HG03439 (cell line): Measurements from ENCODE around the gene CXCR4.
"Not testable (repeated sequence)": the region's sequence is repeated elsewhere in the genome, so short reads cannot be mapped to it uniquely, and the experiment has no call there.

Experiments
- ATAC-seq: cut with Tn5 transposase; IDR thresholded peaks from one replicate; pipeline ENCODE4 v1.9.1; 2021; ENCODE audit warnings: mild to moderate bottlenecking, moderate library complexity; ENCODE audit not compliant: unreplicated experiment

Gene CXCR4

DNA sequence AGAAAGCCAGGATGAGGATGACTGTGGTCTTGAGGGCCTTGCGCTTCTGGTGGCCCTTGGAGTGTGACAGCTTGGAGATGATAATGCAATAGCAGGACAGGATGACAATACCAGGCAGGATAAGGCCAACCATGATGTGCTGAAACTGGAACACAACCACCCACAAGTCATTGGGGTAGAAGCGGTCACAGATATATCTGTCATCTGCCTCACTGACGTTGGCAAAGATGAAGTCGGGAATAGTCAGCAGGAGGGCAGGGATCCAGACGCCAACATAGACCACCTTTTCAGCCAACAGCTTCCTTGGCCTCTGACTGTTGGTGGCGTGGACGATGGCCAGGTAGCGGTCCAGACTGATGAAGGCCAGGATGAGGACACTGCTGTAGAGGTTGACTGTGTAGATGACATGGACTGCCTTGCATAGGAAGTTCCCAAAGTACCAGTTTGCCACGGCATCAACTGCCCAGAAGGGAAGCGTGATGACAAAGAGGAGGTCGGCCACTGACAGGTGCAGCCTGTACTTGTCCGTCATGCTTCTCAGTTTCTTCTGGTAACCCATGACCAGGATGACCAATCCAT, 2.7 kb downstream of the CXCR4 start:
- no peak for ATAC-seq

DNA sequence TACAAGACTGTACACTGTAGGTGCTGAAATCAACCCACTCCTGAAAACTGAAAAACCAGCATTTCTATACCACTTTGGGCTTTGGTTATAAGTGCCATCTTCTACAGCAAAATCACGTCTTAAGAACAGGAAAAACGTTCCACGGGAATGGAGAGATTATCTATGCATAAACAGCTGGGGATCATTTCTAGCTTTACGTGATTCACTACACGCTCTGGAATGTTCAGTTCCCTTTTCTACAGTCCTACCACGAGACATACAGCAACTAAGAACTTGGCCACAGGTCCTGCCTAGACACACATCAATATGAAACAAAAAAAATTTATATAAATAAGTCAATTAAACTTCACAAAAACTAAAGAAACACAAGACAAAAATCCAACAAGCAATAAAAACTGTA, 3.6 kb downstream of the CXCR4 start:
- no peak for ATAC-seq

DNA sequence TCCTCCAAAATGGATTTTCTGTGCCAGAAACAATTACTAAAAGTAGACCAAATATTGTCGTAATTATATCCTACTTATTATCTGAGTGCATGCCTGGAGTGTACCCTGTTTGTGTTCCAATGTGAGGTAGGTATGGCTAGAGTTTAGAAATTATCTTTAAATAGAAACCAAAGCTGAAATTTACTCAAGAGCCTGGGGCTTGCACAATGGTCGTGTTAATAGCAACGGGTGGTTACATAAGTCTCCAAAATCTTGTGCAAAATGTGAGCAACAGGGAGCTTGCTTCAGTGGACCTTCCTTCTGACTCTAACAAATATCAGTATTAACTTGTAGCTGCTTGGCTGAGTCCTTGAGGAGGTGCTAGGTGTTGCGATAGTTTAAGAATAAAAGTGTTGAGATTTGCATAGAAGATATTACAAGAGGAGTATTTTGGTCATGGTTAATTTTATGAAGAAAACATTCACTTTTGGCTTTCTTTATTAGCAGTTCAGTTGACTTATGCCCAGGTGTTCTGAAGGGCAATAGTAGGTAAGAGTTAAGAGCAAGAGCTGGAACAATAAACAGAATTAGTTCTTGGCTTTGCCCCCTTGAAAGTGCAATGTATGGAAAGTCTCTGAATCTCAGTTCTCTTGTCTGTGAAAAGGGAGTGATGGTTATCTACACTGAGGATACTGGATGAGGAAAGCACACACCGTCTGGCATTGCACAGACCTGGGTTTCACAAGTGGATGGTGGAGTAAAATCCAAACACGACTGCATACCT, 4.6 kb downstream of the CXCR4 start:
- no peak for ATAC-seq

DNA sequence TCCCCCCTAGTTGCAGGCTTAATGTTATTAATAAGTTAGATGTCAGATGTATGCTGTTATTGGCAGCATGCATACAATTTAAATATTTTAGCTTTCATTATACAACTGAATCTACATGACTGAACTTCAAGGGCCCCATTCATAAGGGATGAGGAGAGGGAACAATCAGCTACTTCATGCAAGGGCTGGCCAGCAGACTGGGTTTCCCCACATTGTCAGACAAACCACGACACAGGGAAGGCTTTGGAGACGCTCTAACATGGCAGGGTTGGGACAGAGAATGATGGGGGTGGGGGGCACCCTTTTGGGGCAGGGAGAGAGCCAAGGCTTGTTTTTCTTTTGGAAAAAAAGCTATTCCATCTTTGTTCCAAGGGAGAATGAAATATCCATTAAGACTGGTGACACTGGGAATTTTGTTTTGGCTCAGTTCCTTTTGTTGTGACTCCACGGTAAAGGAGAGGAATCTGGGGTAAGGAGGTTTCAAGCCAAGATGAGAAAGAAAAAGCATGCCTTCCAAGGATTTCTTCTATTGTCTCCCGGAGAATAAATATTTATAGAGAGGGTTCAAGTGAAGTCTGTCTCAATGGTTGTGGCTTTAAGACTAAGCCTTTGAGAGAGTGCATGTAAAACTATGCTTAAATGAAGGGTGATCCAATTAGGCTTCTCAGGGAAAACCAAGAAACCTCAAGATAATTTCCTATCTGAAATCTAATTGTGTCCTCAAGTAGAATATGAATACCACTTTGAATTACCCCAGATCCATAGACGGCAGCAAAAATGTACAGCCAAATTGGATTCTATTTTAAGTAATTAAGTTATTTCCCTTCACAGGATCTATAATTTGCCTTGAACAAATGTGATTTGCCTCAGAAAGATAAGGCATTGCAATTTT, 5.4 kb downstream of the CXCR4 start:
- no peak for ATAC-seq

DNA sequence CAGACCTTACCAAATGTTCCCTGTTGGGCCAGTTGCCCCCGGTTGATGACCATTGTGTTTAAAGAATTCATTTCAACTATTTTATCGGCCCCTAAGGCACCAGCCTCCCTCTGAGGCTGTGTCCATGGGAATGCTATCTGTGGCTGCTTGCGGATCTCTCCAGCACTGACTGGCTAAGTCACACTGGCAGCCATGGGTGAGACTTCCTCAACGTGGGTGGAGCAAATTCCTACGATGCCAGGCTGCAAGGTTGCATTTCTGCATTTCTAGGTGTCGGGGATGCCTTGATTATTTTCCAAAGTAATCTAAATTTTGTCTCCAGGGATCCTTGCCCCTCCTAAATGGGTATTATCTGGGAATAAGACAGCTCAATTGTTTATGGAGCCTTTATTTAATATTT, 6.2 kb downstream of the CXCR4 start:
- ATAC-seq = no peak

DNA sequence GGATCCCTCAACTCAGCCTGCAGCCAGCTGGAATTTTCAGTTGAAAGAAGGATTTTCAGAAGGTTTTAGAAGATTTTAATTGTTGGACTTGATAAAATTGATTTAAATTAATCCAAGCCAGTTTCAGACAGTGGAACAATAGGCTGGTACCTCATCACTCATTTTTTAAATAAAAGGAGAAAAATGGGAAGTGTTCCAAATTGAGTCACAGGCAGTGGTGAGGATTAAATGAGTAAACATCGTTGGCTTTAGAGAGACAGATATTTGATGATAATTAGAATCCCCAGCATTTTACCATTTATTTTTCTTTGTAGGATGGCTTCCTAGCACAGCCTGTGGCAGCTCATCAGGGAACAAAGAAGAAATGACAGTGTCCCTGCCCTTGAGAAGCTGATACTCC, 7.4 kb downstream of the CXCR4 start:
- ATAC-seq = no peak

DNA sequence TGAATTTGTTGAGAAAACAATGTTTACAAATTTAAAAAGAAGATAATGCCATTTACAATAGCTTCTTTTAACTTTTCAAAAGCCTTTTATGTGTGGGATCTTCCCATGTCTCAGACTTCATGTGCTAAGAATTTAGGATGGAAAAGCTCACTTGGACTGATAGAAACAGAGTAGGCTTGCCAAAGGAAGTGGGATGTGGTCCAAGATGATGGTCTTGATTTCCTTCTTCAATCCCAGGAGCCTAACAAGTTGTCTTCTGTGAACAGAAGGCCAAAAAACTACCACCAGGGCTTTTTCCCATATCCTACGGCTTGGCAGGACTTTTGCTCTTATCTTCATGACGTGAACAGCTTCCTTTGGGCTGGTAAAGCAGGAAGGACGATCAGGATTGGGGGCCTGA, 9.5 kb downstream of the CXCR4 start:
- ATAC-seq = no peak

DNA sequence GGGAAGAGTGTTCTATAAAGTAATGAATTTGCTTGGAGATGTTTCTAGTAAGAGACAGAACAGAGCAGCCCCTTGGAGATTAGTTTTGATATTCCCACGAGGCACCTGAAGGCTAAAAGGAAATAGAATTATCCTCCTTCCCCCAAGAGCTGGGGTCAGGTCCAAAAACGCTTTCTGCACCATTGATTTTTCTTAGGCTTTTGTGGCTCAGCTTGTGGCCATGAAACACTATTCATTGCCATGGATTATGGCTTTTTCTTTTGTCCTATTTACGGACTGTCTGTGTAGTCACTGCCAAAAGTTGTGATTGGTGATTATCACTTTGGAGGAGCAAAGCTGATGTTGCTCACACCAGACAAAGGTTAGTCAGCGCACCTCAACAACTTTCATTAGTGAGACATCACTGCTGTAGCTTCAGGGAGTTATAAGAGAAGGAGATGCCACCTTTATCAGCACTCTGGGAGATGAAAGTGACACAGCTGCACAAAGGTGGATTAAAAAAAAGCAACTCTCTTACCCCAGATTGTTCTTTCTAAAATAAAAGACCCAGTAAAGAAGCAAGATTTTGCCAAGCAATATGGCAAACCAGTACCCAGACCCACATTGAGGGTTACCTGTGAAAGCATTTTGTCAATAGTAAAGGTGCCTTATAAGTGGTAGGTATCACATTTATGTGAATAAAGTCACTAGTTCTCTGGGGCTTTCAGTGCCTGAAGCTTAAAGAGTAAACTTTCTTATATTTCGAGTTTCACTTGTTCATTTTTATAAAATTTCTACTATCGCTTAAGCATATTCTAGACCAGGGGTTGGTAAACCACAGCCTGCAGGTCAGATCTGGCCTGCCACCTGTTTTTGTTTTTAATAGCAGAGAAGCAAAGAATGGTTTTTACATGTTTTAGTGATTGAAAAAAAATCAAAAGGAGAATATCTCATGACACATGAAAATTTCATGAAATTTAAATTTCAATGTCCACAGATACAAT, 10.6 kb downstream of the CXCR4 start:
- peak; percentile 77 for ATAC-seq

DNA sequence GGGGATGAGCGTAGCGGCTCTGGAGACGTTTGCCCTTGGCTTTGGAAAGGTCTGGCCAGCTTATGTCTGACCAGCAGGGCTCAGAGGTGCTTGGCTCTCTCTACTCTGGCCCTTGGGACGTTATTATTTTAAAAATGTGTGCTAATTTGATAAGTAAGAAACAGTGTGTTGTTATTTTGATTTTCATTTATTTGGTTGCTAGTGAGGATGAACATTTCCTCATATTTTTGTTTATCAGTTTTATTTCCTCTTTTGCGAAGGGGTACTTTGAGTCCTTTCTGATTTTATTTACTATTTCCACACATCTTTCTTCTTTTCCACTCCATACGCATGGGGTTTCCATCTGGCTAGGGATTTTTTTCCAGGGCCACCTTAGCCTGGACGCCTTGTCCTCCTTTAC, 11.4 kb downstream of the CXCR4 start:
- no peak for ATAC-seq

DNA sequence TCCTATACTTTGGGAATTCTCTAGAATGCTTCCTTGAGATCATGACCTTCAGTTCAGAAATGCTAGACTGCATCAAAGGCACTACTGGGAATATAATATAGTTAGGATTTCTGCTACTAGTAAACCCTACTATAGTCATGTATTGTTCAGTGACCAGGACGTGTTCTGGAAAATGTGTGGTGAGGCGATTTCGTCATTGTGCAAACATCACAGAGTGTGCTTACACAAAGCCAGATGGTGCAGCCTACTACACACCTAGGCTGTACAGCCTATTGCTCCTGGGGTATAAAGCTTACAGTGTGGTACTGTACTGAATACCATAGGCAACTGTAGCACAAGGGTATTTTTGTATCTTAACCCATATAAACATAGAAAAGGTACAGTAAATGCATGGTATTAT, 13.0 kb downstream of the CXCR4 start:
- no peak for ATAC-seq

DNA sequence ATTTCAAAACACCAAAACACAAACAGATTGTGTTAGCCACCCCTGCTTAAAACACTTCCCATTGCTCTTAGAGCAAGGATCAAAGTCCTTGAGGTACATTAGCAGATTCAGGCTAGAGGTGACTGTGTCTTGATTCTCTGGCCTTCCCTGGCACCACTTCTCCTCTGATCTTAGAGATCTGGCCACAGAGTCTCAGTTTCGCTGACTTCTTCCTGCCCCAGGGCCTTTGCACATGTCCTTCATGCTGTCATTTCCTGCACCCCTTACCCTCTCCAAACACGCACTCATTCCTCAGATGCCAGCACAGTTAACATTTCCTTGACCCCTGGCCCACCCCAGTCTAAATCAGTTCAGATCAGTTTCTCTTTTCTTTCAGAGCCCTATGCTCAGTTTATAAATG, 16.9 kb downstream of the CXCR4 start:
- ATAC-seq = no peak

DNA sequence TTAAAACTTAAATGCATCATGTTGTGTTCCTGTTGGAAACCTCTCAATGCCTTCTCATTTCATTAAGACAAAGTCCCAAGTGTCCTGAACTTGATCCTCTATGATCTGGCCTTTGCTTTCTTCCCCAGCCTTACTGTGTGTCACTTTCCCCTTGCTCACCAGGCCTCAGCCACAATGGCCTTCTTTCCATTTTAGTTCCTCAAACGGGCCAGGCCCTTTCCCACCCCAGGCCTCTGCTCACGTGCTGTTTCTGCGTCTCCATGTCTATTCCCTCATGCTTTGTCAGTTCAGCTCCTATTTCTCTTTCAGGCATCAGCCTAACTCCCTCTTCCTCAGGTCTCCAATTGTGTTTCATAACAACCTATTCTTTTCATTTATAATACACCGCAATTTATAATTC, 19.5 kb downstream of the CXCR4 start:
- no peak for ATAC-seq

DNA sequence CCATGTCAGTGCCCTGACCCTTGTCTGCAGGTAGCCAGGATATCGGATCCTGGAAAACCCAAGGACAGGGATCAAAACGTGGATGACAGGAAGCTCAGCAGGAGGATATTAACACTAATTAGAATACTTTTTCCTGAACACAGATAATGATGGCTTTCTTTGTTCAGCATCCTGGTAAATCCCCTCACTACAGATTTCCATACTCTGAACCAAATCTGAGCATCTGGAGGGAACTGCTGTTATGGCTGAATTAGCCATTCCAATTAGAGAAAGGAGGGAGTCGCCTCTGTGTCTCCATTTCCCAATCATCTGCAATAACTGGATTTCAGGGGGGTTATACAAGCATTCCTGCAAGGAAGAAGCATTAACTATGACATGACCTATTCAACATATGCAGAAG, 24.4 kb downstream of the CXCR4 start:
- ATAC-seq = no peak

DNA sequence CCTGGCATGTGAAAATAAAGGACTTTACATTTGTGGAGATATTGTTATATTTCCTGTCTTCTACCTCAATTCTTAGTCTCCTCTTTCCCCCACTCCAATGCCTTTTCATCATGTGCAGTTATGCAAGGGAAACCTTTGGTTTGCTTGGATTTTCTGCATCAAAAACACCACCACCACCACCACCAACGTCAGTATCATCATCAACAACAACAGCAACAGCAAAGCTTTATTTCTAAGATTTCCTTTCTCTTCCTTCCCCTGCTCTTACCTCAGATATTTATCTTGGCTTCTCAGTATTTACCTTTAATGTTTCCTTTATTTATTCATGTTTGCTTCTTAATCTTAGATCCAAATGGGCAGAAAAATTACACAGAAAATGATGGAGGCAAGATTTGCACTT, 26.1 kb downstream of the CXCR4 start:
- no peak for ATAC-seq

DNA sequence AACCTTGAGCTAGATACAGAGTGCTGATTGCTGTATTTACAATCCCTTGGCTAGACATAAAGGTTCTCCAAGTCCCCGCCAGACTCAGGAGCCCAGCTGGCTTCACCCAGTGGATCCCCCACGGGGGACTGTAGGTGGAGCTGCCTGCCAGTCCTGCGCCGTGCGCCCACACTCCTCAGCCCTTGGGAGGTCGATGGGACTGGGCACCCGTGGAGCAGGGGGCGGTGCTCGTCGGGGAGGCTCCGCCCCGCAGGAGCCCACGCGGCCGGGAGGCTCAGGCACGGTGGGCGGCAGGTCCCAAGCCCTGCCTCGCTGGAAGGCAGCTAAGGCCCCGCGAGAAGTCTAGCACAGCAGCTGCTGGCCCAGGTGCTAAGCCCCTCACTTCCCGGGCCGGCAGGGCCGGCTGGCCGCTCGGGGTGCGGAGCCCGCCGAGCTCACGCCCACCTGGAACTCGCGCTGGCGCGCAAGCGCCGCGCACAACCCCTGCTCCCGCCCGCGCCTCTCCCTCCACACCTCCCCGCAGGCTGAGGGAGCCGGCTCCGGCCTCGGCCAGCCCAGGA, 30.0 kb downstream of the CXCR4 start:
- ATAC-seq = not testable (repeated sequence)

DNA sequence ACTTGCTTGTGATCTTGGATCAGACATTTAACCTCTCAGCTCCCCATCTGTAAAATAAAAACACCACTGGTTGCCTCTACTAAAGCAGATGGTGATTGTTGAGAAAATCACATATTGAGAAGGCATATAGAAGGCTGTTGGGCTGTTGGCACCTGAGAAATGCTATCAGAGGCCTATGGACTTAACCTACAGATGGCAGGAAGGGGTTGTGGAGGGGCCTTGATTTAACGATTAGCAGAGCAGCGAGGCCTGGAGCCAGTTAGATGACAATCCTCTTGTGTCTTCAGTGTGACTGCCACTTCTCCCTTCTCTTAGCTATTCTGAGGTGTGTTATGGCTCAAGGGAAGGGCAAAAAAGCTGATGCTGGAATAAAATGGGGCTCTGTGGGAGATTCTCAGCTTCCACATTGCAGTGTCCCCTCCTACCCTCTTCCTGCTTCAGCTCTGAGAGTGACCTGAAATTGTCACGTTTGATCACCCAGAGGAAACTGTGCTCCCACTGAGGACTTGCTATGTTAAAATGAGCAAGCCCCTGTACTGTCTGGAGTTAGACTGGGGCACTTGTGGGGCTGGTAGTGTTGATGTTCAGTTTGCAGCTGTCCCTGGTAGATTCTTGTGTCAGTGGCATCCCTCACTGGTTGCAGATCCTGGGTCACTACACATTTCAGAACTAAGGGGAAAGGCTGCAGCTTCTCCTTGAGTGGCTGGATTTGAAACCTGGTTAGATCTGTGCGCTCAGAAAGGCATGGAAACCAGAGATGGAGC, 31.5 kb downstream of the CXCR4 start:
- no peak for ATAC-seq

DNA sequence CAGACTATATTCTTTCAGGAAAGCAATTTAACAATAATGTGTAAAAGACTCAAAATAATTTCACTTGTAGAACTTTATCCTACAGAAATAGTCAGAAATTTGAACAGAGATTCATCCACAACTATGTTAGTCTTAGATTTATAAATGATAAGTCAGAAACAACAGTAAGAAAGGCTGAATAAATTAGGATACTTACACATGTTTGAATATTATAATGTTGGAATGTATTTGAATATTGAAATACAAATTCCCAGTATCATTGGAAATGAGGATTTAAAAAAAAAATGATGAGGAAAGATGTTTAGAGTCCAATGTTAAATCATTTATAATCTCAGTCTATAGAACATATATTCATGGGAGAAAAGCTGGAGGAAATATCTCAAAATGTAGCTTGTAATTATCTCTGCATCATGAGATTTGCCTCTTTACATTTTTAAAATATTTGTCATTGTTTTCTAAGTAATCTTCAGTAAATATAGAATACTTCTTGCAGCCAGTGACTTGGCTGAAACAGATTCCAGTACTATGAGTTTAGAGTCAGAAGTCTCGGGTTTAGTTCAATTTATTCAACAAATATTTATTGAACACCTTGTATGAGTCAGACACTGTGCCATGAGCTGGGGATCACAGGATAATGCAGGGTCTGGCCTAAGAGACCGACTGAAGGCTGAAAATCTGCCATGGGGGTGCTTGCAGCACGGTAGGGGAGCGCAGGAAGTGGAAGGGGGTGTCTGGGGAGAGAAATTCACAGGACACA, 32.3 kb downstream of the CXCR4 start:
- no peak for ATAC-seq

DNA sequence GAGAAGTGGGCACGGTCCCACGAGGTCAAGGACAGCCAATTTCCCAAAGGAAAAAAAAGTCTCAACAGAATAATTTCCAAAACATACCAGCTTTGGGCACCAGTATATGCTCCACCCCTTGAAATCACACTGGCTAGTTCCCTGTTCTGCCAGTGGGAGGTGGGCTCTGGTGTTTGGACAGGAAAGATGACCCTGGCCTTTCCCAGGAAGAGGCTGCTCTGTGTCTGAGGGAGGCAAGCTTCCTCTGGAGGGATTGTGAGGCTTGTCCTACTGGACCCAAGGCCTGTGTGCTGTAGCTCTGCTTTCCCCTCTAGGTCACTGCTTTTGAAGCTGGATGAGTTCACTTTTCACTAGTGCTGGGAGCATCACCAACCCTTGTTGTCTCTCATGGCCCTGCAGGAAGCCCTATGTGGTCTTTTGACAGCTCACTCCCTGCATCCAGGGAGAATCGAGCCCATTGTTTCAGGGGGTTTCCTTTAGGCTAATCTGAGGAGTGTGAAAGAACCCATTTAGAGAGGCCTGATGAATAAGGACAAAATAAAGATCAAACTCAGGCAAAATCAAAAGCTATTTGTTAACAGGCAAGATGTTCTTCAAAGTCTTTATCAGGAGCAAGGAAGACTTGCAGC, 36.3 kb downstream of the CXCR4 start:
- ATAC-seq = no peak

DNA sequence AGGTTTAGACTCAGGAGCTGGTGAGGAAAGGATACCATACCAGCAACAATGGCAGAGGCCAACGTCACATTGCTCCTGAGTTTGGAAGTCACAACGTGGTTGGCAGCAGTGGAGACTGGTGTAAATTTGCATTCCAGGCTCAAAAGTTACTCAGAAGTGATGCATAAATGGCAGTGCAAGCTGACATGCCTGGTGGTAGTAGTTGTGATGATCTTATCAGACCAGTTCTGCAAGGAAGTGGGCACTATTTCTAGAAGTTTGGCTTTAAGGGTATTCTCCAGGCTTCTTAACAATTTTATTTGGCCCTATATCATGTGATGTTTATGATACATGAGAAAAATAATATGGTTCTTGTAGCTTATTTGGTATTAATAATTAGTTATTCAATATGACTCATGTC, 37.8 kb downstream of the CXCR4 start:
- no peak for ATAC-seq
